GM12873 (cell line): ENCODE data around the gene PSMD2.

ENCODE experiments used
- TF ChIP-seq, protein P1 (sequence below): IDR thresholded peaks from 2 replicates; pipeline ENCODE4 v1.5.1; 2012; ENCODE audit warnings: low read depth, mild to moderate bottlenecking, moderate library complexity, low read length, control low read depth; ENCODE audit not compliant: insufficient read depth; ENCODE audit errors: missing control alignments

The PSMD2 gene

DNA sequence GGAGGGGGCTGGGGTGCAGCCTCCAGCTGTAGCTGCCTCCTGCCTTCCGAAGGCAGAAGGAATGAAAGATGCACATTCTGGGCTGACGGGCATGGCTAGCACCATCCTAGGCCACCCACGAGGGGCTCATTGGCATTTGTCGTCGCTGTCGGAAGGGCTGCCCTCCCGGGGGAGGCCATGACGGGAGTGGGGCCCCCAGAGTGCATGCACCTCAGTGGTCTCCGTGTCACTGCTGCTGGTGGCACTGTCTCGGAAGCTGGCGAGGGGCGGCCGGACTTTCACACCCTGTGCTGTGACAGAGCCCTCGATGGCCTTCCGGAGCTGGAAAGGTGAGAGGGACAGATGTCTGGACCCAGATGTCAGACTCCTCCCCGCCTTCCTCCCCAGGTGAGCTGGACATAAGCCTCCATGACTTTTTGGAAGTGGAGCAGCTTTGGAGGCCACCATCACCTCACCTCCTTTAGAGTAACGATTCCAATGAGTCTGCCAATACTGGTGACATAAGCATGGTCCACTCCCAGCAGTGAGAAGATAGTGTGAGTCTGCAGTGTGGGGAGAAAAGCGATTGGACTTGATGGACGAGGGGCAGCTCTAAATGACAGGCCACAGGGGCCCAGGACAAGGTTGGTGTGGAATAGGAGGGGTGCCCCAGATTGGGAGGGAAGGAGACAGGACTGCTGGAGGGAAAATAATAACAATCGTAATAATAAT lies 47.6 kb downstream of the PSMD2 start:
- TF ChIP-seq, protein P1, sequence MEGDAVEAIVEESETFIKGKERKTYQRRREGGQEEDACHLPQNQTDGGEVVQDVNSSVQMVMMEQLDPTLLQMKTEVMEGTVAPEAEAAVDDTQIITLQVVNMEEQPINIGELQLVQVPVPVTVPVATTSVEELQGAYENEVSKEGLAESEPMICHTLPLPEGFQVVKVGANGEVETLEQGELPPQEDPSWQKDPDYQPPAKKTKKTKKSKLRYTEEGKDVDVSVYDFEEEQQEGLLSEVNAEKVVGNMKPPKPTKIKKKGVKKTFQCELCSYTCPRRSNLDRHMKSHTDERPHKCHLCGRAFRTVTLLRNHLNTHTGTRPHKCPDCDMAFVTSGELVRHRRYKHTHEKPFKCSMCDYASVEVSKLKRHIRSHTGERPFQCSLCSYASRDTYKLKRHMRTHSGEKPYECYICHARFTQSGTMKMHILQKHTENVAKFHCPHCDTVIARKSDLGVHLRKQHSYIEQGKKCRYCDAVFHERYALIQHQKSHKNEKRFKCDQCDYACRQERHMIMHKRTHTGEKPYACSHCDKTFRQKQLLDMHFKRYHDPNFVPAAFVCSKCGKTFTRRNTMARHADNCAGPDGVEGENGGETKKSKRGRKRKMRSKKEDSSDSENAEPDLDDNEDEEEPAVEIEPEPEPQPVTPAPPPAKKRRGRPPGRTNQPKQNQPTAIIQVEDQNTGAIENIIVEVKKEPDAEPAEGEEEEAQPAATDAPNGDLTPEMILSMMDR = no peak

DNA sequence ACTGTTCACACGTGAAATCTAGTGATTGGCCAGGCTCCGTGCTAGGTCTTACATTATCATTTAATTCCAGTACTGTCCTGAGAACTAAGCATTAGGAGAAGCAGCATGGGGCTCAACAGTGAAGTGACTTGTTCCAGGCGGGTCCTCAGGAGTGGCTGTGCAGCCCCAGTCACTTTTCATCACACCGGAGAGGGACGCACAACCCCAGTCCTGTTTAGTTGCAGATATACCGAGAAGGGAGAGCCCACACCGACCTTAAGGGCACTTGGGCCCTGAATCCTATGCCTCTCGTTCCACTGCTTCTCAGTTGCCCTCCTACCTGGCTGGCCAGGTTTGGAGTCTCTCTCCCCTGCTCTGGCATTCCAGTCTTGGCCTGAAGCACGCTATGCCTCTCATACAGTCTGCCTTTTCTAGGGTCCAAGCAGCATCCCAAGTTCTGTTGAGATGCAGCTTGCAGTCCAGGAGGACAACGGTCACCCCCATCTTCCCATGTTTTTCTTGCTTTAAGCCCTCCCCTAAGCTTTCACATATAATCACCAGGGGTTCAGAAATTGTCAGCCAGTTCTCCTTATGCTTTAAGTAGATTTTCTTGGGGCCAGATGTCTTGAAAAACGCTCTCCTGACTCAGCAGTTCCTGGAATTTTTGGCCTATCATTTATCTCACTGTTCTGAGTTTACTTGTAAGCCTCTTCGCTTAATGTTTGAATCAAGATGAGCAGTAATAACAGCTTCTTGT lies 48.4 kb downstream of the PSMD2 start:
- TF ChIP-seq, protein P1 = no peak

GRCh38 chr3:184348057-184348382 lies 49.0 kb downstream of the PSMD2 start:
- TF ChIP-seq, protein P1 = no peak

- TF ChIP-seq, protein P1 = no peak
Observed at GRCh38 chr3:184349563-184350470, 50.8 kb downstream of the PSMD2 start.

GRCh38 chr3:184350618-184351017 lies 51.6 kb downstream of the PSMD2 start:
- TF ChIP-seq, protein P1 = no peak

GRCh38 chr3:184351511-184352148 lies 52.6 kb downstream of the PSMD2 start:
- TF ChIP-seq, protein P1 = no peak
